ENCODE data around the gene UAP1L1. TPM values are rescaled to one million over a fixed set of nuclear protein-coding genes. Genes with fewer than 3 reads are reported as not detected.

UAP1L1 gene
- total and polyA plus RNA-seq, 2 experiments from 2014 or later, result 2.5 to 8.1 TPM

- TF ChIP-seq ETS1 (IDR thresholded peaks at IDR 0.05), result no peak
These were observed 20.6 kb downstream of the UAP1L1 start (continued) for GRCh38 chr9:137097761-137098462.

DNA sequence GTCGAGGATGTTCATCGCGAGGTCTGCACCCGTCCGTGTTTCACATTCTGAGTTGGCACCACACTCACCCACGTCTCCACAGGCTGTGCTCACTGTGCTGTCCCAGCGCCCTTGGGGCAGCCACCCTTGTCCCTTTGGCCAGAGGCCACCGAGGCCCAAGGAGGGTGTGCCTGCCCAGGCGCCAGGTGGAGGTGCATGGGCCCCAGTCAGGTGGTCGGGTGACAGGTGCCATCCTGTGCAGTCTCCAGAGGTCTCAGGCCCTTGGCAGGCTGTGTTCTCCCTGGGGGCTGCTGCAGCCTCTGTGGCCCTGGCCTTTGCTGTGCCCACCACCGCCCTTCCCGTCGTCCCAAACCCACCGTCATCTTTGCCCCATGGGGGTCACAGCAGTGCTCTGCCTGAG lies 21.9 kb downstream of the UAP1L1 start:
- ATAC-seq (no peak), DNase-seq (ENCODE audit: low spot score) (no peak)
- H3K36me3 ChIP-seq (ENCODE audit: insufficient read depth), result peaks cover 8% of the 10 kb centered on the region
- no peaks in the 10 kb centered on the region for H3K4me1 ChIP-seq (ENCODE audit: insufficient read depth)
- Mint-ChIP-seq H3K27ac (no peak overlapping the region), H3K36me3 (ENCODE audit: low read depth) (peaks cover 18% of the 10 kb centered on the region), H3K4me1 (no peaks in the 10 kb centered on the region; the same call in 2 of the 3 replicates), H3K27me3 (ENCODE audit: insufficient read depth, low read depth, poor library complexity) (peaks cover 2% of the 10 kb centered on the region), H3K9me3 (peaks cover 2% of the 10 kb centered on the region; the same call in 1 of the 3 replicates), H3K4me3 (no peak overlapping the region)
- H3F3A ChIP-seq (replicated peaks; ENCODE audit: low read depth), result peaks cover 11% of the 10 kb centered on the region; the same call in 1 of the 2 replicates
- no peaks in the 10 kb centered on the region for H3K27me3 ChIP-seq (ENCODE audit: insufficient read depth)
- no peaks in the 10 kb centered on the region for H3K9me2 ChIP-seq (ENCODE audit: insufficient read depth)
- no peak overlapping the region for H3K4me2 ChIP-seq
- no peak overlapping the region for H2AFZ ChIP-seq
- H3K27ac ChIP-seq (ENCODE audit: low read depth), result no peak overlapping the region
- H4K20me1 ChIP-seq (replicated peaks; ENCODE audit: insufficient read depth), result no peaks in the 10 kb centered on the region
- H3K4me3 ChIP-seq, result no peak overlapping the region
- H3K79me2 ChIP-seq (replicated peaks; ENCODE audit: insufficient read depth), result no peaks in the 10 kb centered on the region
- TF ChIP-seq CREB1 (CRISPR knock-in tag; IDR thresholded peaks at IDR 0.05; ENCODE audit: low read depth), result no peak
- TF ChIP-seq ZNF114 (CRISPR knock-in tag; IDR thresholded peaks at IDR 0.05), result no peak
- no peak for TF ChIP-seq JUNB (IDR thresholded peaks at IDR 0.05; ENCODE audit: unreplicated experiment)
- TF ChIP-seq REST (IDR thresholded peaks at IDR 0.05; ENCODE audit: unreplicated experiment), result no peak
- TF ChIP-seq EZH2phosphoT487 (IDR thresholded peaks at IDR 0.05; ENCODE audit: unreplicated experiment), result no peak
- TF ChIP-seq EZH2 (IDR thresholded peaks at IDR 0.05; ENCODE audit: low read depth, unreplicated experiment), result no peak
- TF ChIP-seq ZNF462 (CRISPR knock-in tag; IDR thresholded peaks at IDR 0.05), result no peak
- TF ChIP-seq ETS1 (IDR thresholded peaks at IDR 0.05), result no peak
- no peak for TF ChIP-seq NANOG (IDR thresholded peaks at IDR 0.05; ENCODE audit: borderline replicate concordance)
- TF ChIP-seq CTCF (conservative IDR thresholded peaks at IDR 0.05; ENCODE audit: low read depth in 2 of 2), result no peak

All from GM23338 (cell line).